Kidney (tissue), 14 donors: ENCODE data around the gene SP5. TPM values are rescaled to one million over a fixed set of nuclear protein-coding genes. Genes with fewer than 3 reads are reported as not detected.

Experiments used
- DNase-seq, 5 donors: peaks; one replicate each; pipeline ENCODE4 v3.0.0-alpha.2; 2013 to 2020
- FAIRE-seq: peaks from 2 replicates; lab custom pipeline; 2012; peaks lifted over from hg19 to GRCh38; lab: Jason Lieb, UNC
- H3K27ac ChIP-seq, 2 donors: one replicate each; pipeline ENCODE4 v1.7.0; 2013; ENCODE audit warnings: low read depth in 2 of 2, low read length in 2 of 2, inconsistent platforms in 1 of 2
- H3K27me3 ChIP-seq: one replicate; pipeline ENCODE4 v1.7.1; 2013; ENCODE audit warnings: low read length, inconsistent platforms; ENCODE audit not compliant: control insufficient read depth, insufficient read depth
- H3K36me3 ChIP-seq, 3 donors: one replicate each; pipeline versions ENCODE4 v1.7.0 to v1.7.1; 2013; ENCODE audit warnings: low read length in 3 of 3, control low read depth in 1 of 3, inconsistent platforms in 1 of 3; ENCODE audit not compliant: insufficient read depth in 3 of 3, control insufficient read depth in 2 of 3
- H3K4me1 ChIP-seq, 3 donors: one replicate each; pipeline versions ENCODE4 v1.7.0 to v1.7.1; 2013; ENCODE audit warnings: low read length in 3 of 3, inconsistent platforms in 1 of 3, low read depth in 1 of 3; ENCODE audit not compliant: control insufficient read depth in 2 of 3, insufficient read depth in 2 of 3
- H3K4me3 ChIP-seq, 3 donors: one replicate each; pipeline versions ENCODE4 v1.7.0 to v1.8.1; 2013; ENCODE audit warnings: low read length in 3 of 3, control low read depth in 1 of 3, inconsistent platforms in 1 of 3
- H3K9ac ChIP-seq, 3 donors: one replicate each; pipeline versions ENCODE4 v1.7.0 to v1.7.1; 2013; ENCODE audit warnings: low read length in 3 of 3, control low read depth in 1 of 3, inconsistent platforms in 1 of 3
- H3K9me3 ChIP-seq, 3 donors: one replicate each; pipeline versions ENCODE4 v1.7.0 to v1.7.1; 2013; ENCODE audit warnings: low read length in 3 of 3, control low read depth in 1 of 3, inconsistent platforms in 1 of 3; ENCODE audit not compliant: control insufficient read depth in 2 of 3, insufficient read depth in 1 of 3
- intact Hi-C: fragments of 100-400 bp; cut with DNase I; formaldehyde crosslinking; loops from one replicate; pipeline ENCODE4 v1.11.1; 2022
- polyA plus RNA-seq: library from polyadenylated mRNA; stranded (reverse); fragments of 350-450 nt; fragmentation: Illumina TruSeq; extraction: RNeasy Lipid Tissue Mini Kit (QIAGEN cat#74804); gene quantifications from one replicate; pipeline ENCODE4 v1.2.3, GENCODE V29; 2014; ENCODE audit warnings: low read depth, low replicate concordance; ENCODE audit not compliant: insufficient read depth
- total RNA-seq: library from RNA; stranded (reverse); fragmentation: NEBNext Ultra II Directional; extraction: Animal tissue kit (Norgen Biotek cat#: 25700); gene quantifications from one replicate; pipeline ENCODE4 v1.2.1, GENCODE V29; 2021
- TF ChIP-seq, protein P1 (sequence below): IDR thresholded peaks from 3 replicates; pipeline ENCODE4 v1.5.1; 2012; ENCODE audit warnings: mild to moderate bottlenecking, moderate library complexity, borderline replicate concordance; ENCODE audit not compliant: insufficient read depth; ENCODE audit errors: extremely low read depth
- donor health status: control.
- donor health status: control.
- donor health status: control.
- donor health status: control.
- donor health status: control.
- donor health status: DM: yes; HTN: yes; CAD: no.
- donor health status: Normal renal cell carcinoma (clear cell type).

SP5 gene
- total and polyA plus RNA-seq, 2 donors from 2014 or later = 0.25 to 1.6 TPM

DNA sequence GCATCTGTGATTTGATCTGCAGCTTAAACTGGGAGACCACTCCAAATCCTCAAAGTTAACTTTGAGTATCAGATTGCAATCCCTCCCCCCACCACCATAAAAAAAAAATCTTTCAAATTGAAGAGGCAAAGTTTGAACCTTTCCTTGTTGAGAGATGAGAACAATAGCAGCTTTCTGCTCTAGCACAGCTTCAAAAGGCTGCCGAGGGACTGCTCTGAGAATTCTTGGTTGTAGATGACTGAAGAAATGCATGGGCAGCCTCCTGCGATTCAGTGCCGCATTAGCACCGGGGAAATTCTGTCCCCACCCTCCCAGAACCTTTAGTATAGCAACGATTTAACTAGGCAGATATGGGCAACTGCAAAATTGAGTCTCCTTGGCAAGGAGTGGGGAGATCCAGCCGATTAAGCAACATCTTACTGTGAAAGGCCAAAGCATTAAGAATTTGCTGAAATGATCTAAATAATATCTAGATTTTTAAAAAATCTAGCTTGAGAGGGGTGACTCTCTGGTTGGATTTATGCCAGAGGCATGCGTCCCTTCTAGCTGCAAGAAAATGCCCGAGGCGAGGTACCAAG lies 3.9 kb upstream of the SP5 start:
- H3K27ac ChIP-seq = no peak overlapping the region
- TF ChIP-seq, protein P1, sequence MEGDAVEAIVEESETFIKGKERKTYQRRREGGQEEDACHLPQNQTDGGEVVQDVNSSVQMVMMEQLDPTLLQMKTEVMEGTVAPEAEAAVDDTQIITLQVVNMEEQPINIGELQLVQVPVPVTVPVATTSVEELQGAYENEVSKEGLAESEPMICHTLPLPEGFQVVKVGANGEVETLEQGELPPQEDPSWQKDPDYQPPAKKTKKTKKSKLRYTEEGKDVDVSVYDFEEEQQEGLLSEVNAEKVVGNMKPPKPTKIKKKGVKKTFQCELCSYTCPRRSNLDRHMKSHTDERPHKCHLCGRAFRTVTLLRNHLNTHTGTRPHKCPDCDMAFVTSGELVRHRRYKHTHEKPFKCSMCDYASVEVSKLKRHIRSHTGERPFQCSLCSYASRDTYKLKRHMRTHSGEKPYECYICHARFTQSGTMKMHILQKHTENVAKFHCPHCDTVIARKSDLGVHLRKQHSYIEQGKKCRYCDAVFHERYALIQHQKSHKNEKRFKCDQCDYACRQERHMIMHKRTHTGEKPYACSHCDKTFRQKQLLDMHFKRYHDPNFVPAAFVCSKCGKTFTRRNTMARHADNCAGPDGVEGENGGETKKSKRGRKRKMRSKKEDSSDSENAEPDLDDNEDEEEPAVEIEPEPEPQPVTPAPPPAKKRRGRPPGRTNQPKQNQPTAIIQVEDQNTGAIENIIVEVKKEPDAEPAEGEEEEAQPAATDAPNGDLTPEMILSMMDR = no peak
- intact Hi-C loops = no loop called here

DNA sequence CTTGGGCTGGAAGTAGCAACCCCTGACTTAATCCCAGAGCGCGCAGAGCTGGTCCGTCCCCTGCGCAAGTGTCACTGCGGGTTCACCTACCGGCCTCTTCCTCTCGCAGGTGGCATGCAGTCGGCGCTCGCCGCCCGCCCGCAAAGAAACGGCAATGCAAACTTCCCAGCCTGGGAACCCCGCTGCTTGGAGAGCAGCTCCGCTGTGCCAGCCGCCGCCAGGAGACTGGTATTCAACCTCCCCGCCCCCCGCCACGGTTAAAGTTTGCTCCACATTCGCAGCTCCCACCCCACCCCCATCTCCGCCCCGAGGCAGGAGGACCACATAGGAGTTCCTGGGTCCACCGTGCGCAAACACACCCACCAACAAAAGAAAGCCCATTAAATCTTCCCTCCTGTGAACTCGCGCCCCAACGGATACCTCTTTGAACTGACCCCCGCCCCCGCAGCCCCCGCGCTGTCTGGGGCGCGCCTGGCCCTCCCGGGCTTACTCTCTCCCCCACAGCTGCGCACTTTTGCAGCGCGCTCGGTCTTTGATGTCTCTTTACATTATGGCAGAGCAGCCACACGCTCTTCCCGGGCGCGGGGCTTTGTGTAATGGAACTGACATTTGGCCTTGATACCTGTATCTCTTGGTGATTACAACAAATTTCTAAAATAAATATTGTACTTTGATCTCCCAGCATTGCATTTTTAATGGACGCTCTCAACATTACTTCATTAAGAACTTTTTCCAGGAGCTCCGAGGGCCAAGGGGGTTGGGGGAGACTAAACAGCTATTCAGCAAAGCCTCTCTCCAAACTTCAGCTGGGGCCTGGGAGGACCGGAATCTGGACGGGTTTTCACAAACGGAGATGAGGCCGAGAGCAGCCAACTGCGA lies 3.1 kb upstream of the SP5 start:
- Histone ChIP-seq H3K9me3 (no peaks in the 10 kb centered on the region), H3K9ac (no peak overlapping the region), H3K36me3 (no peaks in the 10 kb centered on the region), H3K27me3 (peaks cover 24% of the 10 kb centered on the region), H3K4me1 (peaks cover 0 to 9% (median 0%) of the 10 kb centered on the region in 3 donors), H3K4me3 (peak overlapping the region in 1 of 3 donors; percentile 17), H3K27ac (no peak overlapping the region)
- DNase-seq = peak in 4 of 5 donors; percentile 69 to 74 (median 71)
- intact Hi-C loops = no loop called here
- TF ChIP-seq, protein P1 = no peak
- FAIRE-seq = no peak

More for the DNA sequence above, 3.9 kb upstream of the SP5 start:
- H3K4me3 ChIP-seq = no peak overlapping the region
- DNase-seq (peak in 3 of 5 donors; percentile 27 to 59 (median 29)), FAIRE-seq (no peak)
- peaks cover 0 to 9% (median 0%) of the 10 kb centered on the region in 3 donors for H3K4me1 ChIP-seq
- peaks cover 23% of the 10 kb centered on the region for H3K27me3 ChIP-seq
- H3K36me3 ChIP-seq = no peaks in the 10 kb centered on the region
- no peaks in the 10 kb centered on the region for H3K9me3 ChIP-seq
- no peak overlapping the region for H3K9ac ChIP-seq

DNA sequence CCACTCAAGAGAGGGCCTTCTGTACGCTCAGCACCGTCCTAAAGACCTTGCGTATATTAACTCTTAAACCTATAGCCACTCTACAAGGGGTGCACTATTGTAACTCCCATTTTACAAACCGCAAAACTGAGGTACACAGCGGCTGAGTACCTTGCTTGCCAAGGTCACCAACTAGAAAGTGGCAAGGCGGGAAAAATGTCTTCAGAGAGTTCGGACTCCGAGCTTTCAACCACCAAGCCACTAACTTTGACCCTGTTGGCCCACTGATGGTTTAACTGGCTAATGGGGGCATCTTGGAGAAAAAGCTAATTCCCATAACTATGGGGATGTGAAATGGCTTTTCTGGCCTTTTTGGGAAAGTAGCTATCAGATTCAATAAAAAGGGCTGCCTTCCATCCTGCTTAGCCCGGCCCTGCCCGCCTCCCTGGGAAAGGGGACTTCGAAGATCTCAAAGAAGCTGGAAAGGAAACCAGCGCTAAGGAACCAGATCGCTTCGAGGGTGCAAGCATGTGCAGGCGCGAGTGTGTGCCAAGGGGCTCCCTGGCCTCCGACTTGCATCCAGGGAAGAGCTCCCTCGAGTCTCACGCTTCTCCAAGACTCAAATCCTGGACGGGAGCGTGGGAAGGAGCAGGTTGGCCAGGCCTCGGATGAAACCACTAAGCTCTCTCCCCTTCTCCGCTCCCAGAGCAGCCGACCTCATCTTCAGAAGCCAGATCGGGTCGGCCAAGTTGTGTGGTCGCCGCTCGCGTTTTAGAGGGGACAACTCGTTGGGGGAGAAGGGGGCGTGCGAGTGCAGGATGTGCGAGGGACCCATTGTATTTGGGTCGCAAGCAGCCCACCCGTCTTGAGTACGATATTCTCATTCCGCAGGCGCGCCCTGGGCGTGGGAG lies 2.2 kb upstream of the SP5 start:
- TF ChIP-seq, protein P1 = no peak
- H3K9ac ChIP-seq = no peak overlapping the region
- H3K4me1 ChIP-seq = peaks cover 0 to 9% (median 0%) of the 10 kb centered on the region in 3 donors
- no peaks in the 10 kb centered on the region for H3K36me3 ChIP-seq
- H3K27me3 ChIP-seq = peaks cover 33% of the 10 kb centered on the region
- H3K9me3 ChIP-seq = no peaks in the 10 kb centered on the region
- no peak overlapping the region for H3K4me3 ChIP-seq
- FAIRE-seq (no peak), DNase-seq (peak in 2 of 5 donors; percentile 24 to 47)
- no peak overlapping the region for H3K27ac ChIP-seq
- intact Hi-C loops = no loop called here
